GM12873 (cell line): ENCODE data around the gene CMYA5.

Experiments used
- TF ChIP-seq, protein P1 (sequence below): IDR thresholded peaks from 2 replicates; pipeline ENCODE4 v1.5.1; 2012; ENCODE audit warnings: low read depth, mild to moderate bottlenecking, moderate library complexity, low read length, control low read depth; ENCODE audit not compliant: insufficient read depth; ENCODE audit errors: missing control alignments

The CMYA5 gene

GRCh38 chr5:79672392-79672791 lies 17.2 kb upstream of the CMYA5 start:
- TF ChIP-seq, protein P1, sequence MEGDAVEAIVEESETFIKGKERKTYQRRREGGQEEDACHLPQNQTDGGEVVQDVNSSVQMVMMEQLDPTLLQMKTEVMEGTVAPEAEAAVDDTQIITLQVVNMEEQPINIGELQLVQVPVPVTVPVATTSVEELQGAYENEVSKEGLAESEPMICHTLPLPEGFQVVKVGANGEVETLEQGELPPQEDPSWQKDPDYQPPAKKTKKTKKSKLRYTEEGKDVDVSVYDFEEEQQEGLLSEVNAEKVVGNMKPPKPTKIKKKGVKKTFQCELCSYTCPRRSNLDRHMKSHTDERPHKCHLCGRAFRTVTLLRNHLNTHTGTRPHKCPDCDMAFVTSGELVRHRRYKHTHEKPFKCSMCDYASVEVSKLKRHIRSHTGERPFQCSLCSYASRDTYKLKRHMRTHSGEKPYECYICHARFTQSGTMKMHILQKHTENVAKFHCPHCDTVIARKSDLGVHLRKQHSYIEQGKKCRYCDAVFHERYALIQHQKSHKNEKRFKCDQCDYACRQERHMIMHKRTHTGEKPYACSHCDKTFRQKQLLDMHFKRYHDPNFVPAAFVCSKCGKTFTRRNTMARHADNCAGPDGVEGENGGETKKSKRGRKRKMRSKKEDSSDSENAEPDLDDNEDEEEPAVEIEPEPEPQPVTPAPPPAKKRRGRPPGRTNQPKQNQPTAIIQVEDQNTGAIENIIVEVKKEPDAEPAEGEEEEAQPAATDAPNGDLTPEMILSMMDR, result no peak

GRCh38 chr5:79684782-79685181 lies 4.9 kb upstream of the CMYA5 start:
- TF ChIP-seq, protein P1, result no peak

DNA sequence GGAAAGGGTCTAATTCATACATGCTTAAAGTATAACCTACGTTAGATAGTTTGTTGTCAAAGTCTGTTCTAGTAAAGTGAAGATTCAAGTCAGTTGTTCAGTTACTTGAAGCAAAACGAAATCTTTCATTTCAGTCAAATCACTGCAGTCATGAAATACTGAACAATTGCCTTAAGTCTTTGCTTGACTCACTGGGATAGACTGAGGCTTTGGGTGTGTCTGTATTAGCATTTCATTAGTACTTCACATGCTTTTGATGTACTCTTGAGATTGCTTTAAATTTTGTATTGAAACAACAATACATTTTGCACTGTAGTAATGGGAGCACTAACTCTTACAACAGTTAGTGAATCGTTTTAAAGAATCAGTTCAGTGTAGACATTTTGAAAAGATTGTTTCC lies 4.0 kb upstream of the CMYA5 start:
- TF ChIP-seq, protein P1, result no peak

DNA sequence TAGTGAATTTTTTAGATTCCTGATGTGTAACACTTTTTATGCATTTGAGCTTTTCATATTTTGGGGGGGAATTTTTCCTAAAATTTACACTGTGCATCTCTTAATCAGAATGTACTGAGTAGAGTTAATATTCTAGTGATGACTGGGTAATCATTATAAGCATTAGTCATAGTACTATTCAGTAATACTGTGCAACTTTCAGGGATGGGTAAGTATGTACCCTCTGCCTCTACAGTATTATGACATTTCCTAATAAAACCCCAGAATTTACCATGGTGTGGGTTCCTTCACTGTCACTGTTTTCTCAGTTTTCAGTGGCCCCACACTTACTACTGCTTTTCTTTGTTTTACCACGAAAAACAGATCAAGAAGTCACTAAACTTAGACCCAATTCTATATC lies 2.8 kb upstream of the CMYA5 start:
- TF ChIP-seq, protein P1, result no peak

- TF ChIP-seq, protein P1, result no peak
Observed at GRCh38 chr5:79687889-79688288, 1.7 kb upstream of the CMYA5 start.

DNA sequence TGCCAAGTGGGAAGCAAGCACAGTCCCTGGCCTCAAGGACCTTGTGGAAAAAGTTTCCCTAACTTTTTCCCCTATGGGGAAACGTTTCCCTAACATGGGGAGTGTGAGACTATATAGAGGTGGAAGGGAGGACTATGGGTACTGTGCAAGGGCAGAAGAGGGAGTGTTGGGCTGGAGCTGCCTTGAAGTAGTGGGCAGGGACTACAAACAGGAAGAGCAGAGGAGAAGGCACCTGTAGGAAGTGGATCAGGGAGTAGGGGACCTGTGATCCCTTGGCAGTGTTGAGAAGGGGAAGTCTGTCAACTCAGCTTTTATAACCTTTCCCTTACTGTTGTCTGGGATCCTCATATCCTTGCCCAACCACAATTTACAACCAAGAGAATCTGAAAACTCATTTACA lies 1.4 kb downstream of the CMYA5 start:
- TF ChIP-seq, protein P1, result no peak

GRCh38 chr5:79692596-79692995 lies 3.0 kb downstream of the CMYA5 start:
- TF ChIP-seq, protein P1, result no peak

- TF ChIP-seq, protein P1, result no peak
Observed at GRCh38 chr5:79694183-79694582, 4.5 kb downstream of the CMYA5 start.
